Activated CD4-positive, alpha-beta T cell treated with anti-CD3 and anti-CD28 coated beads, Interleukin-2, amount 50 U/mL, for 1 hour (primary cell): ENCODE measurements around the gene SSR1.
"Not testable (repeated sequence)": the region's sequence is repeated elsewhere in the genome, so short reads cannot be mapped to it uniquely, and the experiment has no call there.

ENCODE experiments used
- DNase-seq: peaks from one replicate; pipeline ENCODE4 v3.0.0-alpha.2; 2020

SSR1 gene

GRCh38 chr6:7274525-7274924 is 38.5 kb downstream of the SSR1 start:
- not testable (repeated sequence) for DNase-seq

GRCh38 chr6:7273709-7274108 is 39.3 kb downstream of the SSR1 start:
- no peak for DNase-seq

GRCh38 chr6:7271205-7271534 is 41.8 kb downstream of the SSR1 start:
- no peak for DNase-seq

DNA sequence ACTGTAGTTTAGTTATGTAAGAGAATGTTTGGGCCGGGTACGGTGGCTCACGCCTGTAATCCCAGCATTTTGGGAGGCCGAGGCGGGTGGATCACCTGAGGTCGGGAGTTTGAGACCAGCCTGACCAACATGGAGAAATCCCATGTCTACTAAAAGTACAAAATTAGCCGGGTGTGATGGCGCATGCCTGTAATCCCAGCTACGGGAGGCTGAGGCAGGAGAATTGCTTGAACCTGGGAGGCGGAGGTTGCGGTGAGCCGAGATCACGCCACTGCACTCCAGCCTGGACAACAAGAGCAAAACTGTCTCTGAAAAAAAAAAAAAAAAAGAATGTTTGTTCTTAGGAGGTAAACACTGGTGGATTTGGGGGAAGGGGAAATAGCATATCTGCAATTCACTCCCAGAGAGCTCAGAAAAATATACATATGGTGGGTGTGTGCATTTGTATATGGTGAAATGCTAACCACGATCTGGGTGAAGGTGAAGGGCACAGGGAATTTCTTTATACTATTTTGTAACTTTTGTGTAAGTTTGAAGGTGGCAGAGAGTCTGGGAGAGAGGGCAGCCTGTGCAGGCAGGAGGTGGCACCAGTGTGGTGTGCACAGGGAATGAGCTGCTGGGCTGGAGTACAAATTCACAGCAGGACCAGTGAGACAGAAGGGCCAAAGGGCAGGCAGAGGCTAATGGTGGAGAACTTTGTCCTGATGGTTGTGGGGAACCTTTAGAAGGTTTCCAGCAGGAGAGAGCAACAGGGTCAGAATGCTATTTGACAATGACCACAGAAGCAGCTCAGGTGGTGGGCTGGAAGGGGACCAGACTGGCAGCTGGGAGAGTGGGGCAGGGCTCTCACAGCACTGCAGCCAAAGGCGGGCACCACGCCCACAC is 42.4 kb downstream of the SSR1 start:
- DNase-seq: no peak

DNA sequence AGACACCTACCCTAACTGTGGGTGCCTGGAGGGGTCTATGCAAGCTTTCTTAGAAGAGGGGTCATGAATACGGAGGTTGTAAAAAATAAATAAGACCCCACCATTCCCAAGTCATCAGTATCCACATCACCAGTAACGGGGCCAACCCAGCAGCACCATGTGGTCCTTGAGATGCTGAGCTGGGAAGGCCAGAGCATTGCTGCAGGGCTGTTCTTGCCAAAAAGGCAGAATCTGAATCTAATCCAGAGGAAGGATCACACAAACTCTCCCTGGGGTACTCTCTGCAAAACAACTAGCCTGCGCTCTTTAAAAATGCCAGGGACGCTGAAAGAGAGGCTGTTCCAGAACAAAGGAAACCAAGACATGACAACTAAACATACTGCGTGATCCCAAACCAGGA is 43.2 kb downstream of the SSR1 start:
- DNase-seq: no peak

- DNase-seq: no peak
Measured at GRCh38 chr6:7268816-7269555, 44.0 kb downstream of the SSR1 start.

DNA sequence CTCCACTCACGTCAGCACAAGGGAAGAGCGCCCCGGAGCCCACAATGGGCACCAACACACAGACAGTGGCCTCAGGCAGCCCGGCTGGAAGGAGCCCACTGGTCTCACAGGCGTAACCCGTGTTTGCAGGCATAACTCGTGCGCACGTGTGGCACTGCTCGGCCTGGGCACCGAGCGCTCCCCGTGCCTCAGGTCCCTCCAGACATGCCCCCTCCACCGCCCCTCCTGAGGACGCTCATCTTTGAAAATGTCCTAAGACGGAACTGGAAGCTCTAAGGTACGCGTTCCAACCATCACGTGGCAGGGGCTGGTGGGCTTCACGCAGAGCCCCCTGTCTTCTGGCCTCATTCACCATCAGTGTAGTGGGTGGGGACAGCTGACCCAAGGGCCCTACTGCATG is 44.6 kb downstream of the SSR1 start:
- no peak for DNase-seq

DNA sequence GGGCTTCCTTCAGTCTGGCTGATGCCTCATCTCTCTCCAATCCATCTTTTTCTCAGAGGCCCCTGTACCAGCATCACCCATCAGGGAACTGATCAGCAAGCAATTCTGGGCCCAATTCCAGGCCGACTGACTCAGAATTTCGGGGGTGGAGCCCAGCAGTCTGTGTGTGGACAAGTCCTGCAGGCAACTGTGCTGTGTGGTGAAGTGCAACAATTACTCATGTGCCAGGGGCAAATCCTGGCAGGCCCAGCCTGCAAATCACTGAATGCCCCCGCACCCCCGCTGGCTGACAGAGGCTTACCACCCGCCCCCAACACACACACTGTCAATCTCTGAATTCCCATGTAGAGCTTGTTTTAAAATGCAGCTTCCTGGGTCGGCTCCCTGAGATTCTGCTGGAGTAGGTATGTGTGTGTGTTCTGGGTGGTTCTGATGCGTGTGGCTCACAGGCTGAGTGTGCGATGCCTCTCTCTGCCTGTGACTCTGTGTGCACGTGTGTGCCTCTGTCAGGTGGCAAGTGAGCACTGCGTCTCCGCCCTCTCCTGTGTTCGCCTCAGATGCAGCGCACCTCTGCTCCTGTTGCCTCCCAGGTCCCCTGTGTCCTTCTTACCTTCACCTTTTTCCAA is 45.4 kb downstream of the SSR1 start:
- DNase-seq: no peak

DNA sequence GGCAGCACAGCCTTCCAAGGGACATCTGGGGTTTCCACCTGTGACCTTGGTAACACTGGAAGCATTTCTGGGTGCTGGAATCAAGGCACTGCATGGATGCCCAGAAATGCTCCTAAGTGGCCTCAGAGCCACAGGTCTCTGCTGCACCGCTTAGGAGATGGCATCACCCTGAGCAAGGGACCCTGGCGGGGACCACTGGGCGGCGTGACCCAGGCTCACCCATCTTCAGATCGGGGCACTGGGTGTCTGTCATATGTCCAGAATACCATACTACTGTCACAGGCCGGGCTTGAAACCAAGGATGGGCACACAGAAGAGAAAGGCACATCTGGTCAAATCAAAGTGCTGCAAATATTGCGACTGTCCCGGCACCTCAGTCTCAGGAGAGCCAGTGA is 45.9 kb downstream of the SSR1 start:
- no peak for DNase-seq

GRCh38 chr6:7265385-7265726 is 47.6 kb downstream of the SSR1 start:
- DNase-seq: not testable (repeated sequence)

GRCh38 chr6:7264686-7265384 is 48.2 kb downstream of the SSR1 start:
- DNase-seq: no peak

GRCh38 chr6:7264041-7264440 is 49.0 kb downstream of the SSR1 start:
- no peak for DNase-seq

- DNase-seq: not testable (repeated sequence)
Measured at GRCh38 chr6:7263519-7263805, 49.5 kb downstream of the SSR1 start.

DNA sequence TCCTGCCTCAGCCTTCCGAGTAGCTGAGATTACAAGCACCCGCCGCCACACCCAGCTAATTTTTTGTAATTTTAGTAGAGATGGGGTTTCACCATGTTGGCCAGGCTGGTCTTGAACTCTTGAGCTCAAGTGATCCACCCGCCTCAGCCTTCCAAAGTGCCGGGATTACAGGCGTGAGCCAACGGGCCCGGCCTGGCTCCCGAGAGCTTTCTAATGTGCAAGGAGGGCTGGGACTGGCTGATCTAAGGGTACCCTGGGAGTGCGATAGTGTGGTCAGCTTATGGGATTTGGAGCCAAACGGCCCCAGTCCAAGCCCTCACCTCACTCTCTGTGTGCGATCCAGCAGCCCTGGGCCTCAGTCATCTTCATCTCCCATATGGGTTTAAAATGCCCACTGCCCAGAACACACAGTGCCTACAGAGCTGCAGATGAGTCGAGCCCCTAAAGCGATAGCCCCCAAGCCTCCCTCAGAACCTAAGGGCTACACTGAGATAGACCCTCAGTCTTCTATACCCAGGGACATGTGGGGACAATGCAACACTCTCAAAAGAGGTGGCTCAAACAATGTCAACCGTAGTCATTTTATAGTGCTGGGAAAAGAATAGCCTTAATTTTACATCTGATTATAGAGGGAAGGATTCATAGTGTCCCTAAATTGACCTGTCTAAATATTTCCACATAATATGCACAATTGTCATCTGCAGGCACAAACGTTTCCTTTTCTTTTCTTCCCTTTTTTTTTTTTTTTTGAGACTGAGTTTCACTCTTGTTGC is 50.1 kb downstream of the SSR1 start:
- no peak for DNase-seq

GRCh38 chr6:7261852-7262461 is 51.0 kb downstream of the SSR1 start:
- no peak for DNase-seq

DNA sequence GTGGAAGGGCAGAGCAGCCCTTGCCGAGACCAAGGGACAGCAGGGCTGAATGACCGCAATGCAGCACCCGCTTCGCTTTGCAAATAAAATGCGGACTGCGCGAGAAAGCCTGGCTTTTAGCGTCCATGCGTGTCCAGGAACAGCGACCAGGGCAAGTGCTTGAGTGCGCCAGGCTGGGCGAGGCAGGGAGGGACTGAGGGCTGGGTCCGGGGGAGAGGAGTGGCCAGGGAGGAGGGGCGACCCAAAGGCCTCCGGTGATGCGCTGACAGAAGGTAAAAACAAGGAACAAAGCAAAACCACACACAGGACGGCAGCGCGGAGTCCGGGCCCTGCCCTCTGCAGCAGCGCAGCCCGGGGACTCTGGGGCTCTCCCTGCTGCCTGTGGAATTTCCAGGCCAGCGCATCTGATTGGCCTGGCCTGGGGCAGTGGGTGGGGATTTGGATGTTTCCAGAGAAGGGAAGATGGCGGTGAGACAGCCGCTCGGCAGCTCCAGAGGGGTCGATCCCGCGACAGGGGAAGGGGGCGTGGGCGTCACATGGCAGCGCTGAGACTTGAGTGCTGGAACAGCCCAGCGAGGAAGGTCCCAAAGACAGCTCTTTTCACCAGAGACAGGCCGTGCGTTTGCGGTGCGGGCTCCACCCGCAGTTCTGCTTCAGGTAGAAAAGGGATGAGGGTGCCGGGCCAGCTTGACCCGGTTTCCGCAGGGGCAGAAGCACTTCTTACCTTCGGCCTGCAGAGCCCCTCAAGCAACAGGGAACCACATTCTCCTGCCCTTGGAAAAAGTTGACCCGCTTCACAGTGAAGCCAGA is 51.8 kb downstream of the SSR1 start:
- DNase-seq: peak; percentile 18

DNA sequence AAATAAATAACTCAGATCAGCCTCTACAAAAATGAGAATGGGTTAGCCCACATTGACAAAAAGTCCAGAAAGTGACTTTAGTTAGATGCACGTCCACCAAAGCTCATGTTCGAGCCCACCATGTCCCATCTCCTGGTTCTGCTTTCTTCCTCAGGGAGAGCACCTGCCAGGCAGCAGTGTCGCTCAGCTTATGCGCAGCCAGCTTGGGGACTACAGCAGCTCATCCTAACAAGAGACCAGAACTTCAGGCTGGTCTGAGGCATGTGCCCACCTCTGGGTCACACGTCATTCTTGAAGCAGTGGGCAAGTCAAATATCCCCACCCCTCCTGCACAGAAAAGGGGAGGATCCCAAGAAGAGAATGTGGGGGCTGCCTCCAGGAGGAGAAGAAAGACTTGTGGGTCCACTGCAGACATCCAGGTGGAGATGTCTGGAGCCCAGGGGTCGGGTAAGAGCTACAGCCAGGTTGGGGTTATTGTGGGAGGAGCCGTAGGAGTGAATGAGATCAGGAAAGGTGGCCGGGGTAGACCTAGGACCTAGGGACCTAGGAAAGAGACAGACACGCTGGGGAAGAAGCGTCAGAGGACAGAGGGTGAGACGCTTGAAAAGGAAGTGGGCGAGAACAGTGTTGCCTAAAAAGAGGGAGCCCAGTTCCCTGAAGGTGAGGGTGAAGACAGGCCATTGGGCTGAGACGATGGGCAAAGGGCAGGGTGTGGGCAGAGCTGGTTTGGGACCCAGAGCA is 52.5 kb downstream of the SSR1 start:
- no peak for DNase-seq

GRCh38 chr6:7258231-7258763 is 54.7 kb downstream of the SSR1 start:
- DNase-seq: no peak

DNA sequence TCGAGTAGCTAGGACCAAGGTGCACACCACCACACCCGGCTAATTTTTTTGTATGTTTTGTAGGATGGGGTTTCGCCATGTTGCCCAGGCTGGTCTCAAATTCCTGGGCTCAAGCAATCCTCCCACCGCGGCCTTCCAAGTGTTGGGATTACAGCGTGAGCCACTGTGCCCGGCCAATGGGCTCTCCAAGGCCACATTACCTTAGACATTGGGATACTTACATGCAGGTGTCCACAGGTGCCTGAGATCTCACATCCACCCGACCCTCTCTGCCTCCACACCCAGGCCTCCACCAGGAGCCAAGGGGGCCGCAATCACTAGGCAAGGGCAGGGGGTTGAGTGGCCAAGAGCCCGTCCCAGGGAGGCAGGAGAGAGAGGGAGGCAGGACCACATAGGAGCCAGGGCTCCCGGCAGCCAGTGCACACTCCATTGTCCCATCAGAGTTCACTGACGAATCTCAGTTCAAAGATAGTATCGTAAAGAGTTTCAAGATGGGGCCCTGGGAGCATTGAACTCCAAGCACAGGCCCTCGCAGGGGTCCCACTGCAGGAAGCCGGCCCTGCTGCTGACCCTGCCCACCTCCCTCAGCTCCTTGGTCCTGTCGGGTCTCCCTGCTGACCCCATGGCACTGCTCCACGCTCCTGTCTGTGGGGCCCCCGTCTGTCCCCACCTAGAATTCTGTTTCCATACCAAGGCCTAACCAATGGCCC is 55.3 kb downstream of the SSR1 start:
- no peak for DNase-seq

- DNase-seq: no peak
Measured at GRCh38 chr6:7256785-7257184, 56.2 kb downstream of the SSR1 start.
